ENCODE results near the gene FARSB. TPM values are rescaled to one million over a fixed set of nuclear protein-coding genes. Genes with fewer than 3 reads are reported as not detected.

FARSB gene
- 18.8 TPM in 2 replicates for total RNA-seq (2014; rRNA removed; shearing (Covaris generic))

DNA sequence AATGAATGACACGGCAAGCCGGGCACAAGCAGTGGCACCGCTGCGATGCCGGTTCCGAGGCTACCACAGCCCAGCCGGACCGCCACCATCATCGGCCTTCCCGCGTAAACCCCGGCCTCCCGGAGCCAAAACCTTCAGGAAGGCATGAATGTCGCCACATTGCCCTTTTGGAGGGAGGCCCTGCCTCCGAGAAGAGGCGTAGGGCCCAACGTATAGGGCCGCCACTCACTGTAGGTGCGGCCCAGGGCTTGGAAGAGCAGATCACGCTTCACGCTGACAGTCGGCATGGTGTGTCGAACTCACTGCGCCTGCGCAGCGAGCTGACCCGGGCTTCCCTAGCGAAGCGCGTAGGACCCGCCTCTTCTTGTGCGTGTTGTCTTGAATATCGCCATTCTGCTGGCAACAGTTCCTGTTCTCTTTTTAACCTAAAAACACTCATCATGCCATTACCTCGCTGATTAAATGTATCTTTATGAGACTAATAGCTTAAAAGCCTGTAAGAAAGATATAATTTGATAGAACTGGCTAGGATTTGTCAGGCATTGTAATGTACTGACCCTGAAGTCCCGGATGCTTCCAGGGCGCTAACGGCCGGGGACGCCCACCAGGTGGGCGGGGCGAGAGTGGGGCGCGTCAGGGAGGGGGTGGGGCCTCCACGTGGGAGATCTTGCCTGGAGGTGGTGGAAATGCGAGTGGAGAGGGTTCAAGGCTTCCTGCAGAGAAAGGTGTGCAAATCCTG is at the start of gene FARSB:
Gene FARSB, minus strand, starts transcription at position 306 of the 739 bp plus-strand sequence. Its CDS starts 19 bp downstream, at position 287.

DNA sequence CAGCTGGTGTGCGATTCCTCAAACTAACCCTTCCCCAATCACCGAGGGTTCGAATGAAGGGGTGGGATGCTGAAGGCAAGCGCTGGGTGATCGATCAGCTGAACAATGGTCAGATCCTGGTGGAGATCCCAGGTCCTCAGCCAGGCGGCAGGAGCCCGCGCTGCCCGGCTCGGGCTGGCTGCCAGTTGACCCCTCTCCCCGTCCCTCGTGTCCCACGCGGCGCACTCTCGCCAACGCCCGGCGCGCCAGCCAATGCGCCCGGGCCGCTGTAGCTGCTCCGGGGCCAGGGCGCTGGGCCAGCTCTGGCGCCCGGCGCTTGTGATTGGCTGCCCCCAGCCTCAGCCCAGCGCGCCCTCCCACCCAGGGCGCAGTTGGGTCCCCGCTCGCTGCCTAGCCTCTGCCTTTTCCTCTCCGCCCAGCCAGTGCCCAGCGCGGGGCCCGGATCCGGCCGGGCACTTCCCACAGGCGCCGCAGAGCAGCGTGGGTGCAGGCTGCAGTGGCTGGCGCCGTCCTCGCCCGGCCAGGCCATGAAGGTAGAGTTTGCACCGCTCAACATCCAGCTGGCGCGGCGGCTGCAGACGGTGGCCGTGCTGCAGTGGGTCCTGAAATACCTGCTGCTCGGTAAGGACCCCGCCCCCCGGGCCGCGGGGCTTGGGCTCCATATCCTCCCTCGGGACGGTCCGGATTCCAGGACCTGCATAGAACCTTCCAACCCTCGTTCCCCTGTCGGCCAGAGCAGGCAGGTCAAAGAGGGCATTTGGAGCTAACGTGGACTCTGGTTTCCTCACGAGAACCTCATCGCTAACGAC is 15.6 kb upstream of the FARSB start, which contains the start of gene MOGAT1:
Gene MOGAT1, plus strand, starts transcription at position 400 of the 809 bp plus-strand sequence. Its CDS starts 128 bp downstream, at position 528.

Other genes with a start within 250 kb of the FARSB start
- gene SGPP2, start 231.5 kb downstream of the FARSB start, total RNA-seq (2014; rRNA removed; shearing (Covaris generic)) = not detected in 2 replicates
- not detected in 2 replicates for gene MOGAT1, start 15.6 kb upstream of the FARSB start, total RNA-seq (2014; rRNA removed; shearing (Covaris generic))
- gene ACSL3, start 204.9 kb upstream of the FARSB start, total RNA-seq (2014; rRNA removed; shearing (Covaris generic)) = 224 and 237 TPM in 2 replicates

All from A375 (cell line).